ENCODE measurements around the gene CEMIP2.
"Not testable (repeated sequence)": the region's sequence is repeated elsewhere in the genome, so short reads cannot be mapped to it uniquely, and the experiment has no call there.

CEMIP2 gene

GRCh38 chr9:71812385-71812784 is 44.1 kb upstream of the CEMIP2 start:
- Histone ChIP-seq H3K4me2 (ENCODE audit: low read length) (no peak overlapping the region), H2AFZ (no peak overlapping the region), H3K79me2 (no peaks in the 10 kb centered on the region), H3K9me3 (ENCODE audit: control insufficient read depth, low read length) (no peaks in the 10 kb centered on the region), H3K4me1 (no peaks in the 10 kb centered on the region), H3K27ac (no peak overlapping the region), H3K27me3 (ENCODE audit: control insufficient read depth, insufficient read depth, low read length) (no peaks in the 10 kb centered on the region), H3K4me3 (ENCODE audit: low read depth, low read length) (no peak overlapping the region), H3K36me3 (ENCODE audit: control insufficient read depth, insufficient read depth, low read length) (no peaks in the 10 kb centered on the region), H3K9ac (no peak overlapping the region)
- TF ChIP-seq CTCF (IDR thresholded peaks at IDR 0.05): no peak

GRCh38 chr9:71808068-71808467 is 39.8 kb upstream of the CEMIP2 start:
- TF ChIP-seq CTCF (IDR thresholded peaks at IDR 0.05): no peak
- H3K4me2 ChIP-seq (ENCODE audit: low read length): no peak overlapping the region
- H3K27me3 ChIP-seq (ENCODE audit: control insufficient read depth, insufficient read depth, low read length): no peaks in the 10 kb centered on the region
- no peaks in the 10 kb centered on the region for H3K79me2 ChIP-seq
- H3K36me3 ChIP-seq (ENCODE audit: control insufficient read depth, insufficient read depth, low read length): no peaks in the 10 kb centered on the region
- no peak overlapping the region for H2AFZ ChIP-seq
- no peaks in the 10 kb centered on the region for H3K4me1 ChIP-seq
- H3K9ac ChIP-seq: no peak overlapping the region
- no peak overlapping the region for H3K4me3 ChIP-seq (ENCODE audit: low read depth, low read length)
- no peaks in the 10 kb centered on the region for H3K9me3 ChIP-seq (ENCODE audit: control insufficient read depth, low read length)
- no peak overlapping the region for H3K27ac ChIP-seq

- no peak overlapping the region for H3K9ac ChIP-seq
Observed at GRCh38 chr9:71806901-71807307, 38.6 kb upstream of the CEMIP2 start.

GRCh38 chr9:71805096-71805495 is 36.8 kb upstream of the CEMIP2 start:
- not testable (repeated sequence) for H3K27ac ChIP-seq

More at GRCh38 chr9:71806901-71807307, 38.6 kb upstream of the CEMIP2 start:
- Histone ChIP-seq H3K27ac (no peak overlapping the region), H3K4me2 (ENCODE audit: low read length) (no peak overlapping the region), H3K79me2 (no peaks in the 10 kb centered on the region), H3K4me3 (ENCODE audit: low read depth, low read length) (no peak overlapping the region), H2AFZ (no peak overlapping the region), H3K4me1 (no peaks in the 10 kb centered on the region), H3K9me3 (ENCODE audit: control insufficient read depth, low read length) (no peaks in the 10 kb centered on the region), H3K36me3 (ENCODE audit: control insufficient read depth, insufficient read depth, low read length) (no peaks in the 10 kb centered on the region), H3K27me3 (ENCODE audit: control insufficient read depth, insufficient read depth, low read length) (no peaks in the 10 kb centered on the region)
- TF ChIP-seq CTCF (IDR thresholded peaks at IDR 0.05): peak; percentile 86

GRCh38 chr9:71801826-71802225 is 33.5 kb upstream of the CEMIP2 start:
- no peak overlapping the region for H3K4me2 ChIP-seq (ENCODE audit: low read length)
- H3K4me1 ChIP-seq: no peaks in the 10 kb centered on the region
- H2AFZ ChIP-seq: no peak overlapping the region
- no peaks in the 10 kb centered on the region for H3K79me2 ChIP-seq
- no peaks in the 10 kb centered on the region for H3K27me3 ChIP-seq (ENCODE audit: control insufficient read depth, insufficient read depth, low read length)
- H3K9ac ChIP-seq: no peak overlapping the region
- H3K27ac ChIP-seq: no peak overlapping the region
- TF ChIP-seq CTCF (IDR thresholded peaks at IDR 0.05): no peak
- H3K36me3 ChIP-seq (ENCODE audit: control insufficient read depth, insufficient read depth, low read length): no peaks in the 10 kb centered on the region
- no peak overlapping the region for H3K4me3 ChIP-seq (ENCODE audit: low read depth, low read length)
- H3K9me3 ChIP-seq (ENCODE audit: control insufficient read depth, low read length): no peaks in the 10 kb centered on the region

More at GRCh38 chr9:71805096-71805495, 36.8 kb upstream of the CEMIP2 start:
- not testable (repeated sequence) for H3K4me2 ChIP-seq (ENCODE audit: low read length); H3K9me3 ChIP-seq (ENCODE audit: control insufficient read depth, low read length); H3K9ac ChIP-seq; H3K4me1 ChIP-seq; H3K36me3 ChIP-seq (ENCODE audit: control insufficient read depth, insufficient read depth, low read length); H2AFZ ChIP-seq; H3K4me3 ChIP-seq (ENCODE audit: low read depth, low read length); H3K27me3 ChIP-seq (ENCODE audit: control insufficient read depth, insufficient read depth, low read length); H3K79me2 ChIP-seq

All from parathyroid adenoma (tissue), 2 donors.